OCI-LY7 (cell line): ENCODE data around the gene EEIG1.

Experiments
- CTCF ChIP-seq: fragments of 200-600 bp; sonication (generic); conservative IDR thresholded peaks from 2 replicates; pipeline ENCODE4 v1.5.1; 2014; ENCODE audit warnings: mild to moderate bottlenecking, antibody characterized with exemption, low read length, moderate library complexity, mixed read lengths
- EZH2phosphoT487 ChIP-seq: fragments of 200-600 bp; sonication (generic); IDR thresholded peaks from 2 replicates; pipeline ENCODE4 v1.6.1; 2018; ENCODE audit warnings: low read depth, borderline replicate concordance, mild to moderate bottlenecking, mixed run types, antibody characterized with exemption, low read length, moderate library complexity, mixed read lengths

GRCh38 chr9:127967151-127967809 is 13.5 kb downstream of the EEIG1 start:
- TF ChIP-seq CTCF (no peak), EZH2phosphoT487 (no peak)
